Subcutaneous adipose tissue (tissue), 4 donors: Measurements from ENCODE around the gene TGFBI. TPM values are rescaled to one million over a fixed set of nuclear protein-coding genes. Genes with fewer than 3 reads are reported as not detected.

Experiments used
- CTCF ChIP-seq: fragments of 450-650 bp; IDR thresholded peaks from one replicate; pipeline ENCODE4 v1.5.1; 2016; ENCODE audit warnings: low read depth, mild to moderate bottlenecking, control low read depth, antibody characterized with exemption, moderate library complexity
- total RNA-seq, 4 donors: library from RNA; depleted of rRNA; stranded (reverse); fragments of >200 nt; gene quantifications; one replicate each; pipeline ENCODE4 v1.1.0, GENCODE V29; 2016

The TGFBI gene
- total RNA-seq, 4 donors from 2014 or later, result 133 to 240 (median 164) TPM

GRCh38 chr5:136060963-136061362 lies 32.2 kb downstream of the TGFBI start:
- no peak for TF ChIP-seq CTCF

DNA sequence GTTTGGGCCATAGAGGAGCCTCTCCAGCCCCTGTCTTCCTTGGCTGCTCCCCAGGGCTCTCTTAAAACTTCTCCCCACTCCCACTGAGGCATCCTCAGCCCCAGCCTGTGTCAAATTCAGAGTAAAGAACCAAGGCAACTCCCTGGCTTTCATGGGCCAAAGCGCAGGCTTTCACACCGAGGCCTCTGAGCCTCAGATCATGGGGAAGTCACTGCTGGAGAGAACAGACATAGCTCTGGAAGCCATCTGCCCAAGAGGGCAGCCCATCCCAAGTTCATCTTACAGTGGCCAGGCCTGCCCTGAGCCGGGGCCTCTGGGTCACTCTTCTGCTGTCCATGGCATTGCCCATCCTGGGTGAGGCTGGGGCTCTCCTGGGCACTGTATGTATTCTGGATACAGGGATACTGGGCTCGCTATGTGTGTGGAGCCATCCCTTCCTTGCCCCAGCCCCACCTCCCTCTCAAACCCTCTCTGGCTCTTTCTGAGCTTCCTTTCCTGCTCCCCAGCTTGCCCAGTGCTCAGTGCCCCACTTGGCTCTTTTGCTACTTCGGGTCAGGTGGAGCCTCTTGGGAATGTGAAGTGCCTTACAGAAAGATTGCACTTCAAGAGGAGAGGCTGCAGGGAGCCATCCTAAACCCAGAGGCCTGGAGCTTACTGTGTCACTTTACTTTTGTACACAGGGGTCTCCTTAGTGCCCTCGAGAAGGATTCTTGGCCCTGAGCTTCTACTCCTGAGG lies 33.0 kb downstream of the TGFBI start:
- TF ChIP-seq CTCF, result no peak

DNA sequence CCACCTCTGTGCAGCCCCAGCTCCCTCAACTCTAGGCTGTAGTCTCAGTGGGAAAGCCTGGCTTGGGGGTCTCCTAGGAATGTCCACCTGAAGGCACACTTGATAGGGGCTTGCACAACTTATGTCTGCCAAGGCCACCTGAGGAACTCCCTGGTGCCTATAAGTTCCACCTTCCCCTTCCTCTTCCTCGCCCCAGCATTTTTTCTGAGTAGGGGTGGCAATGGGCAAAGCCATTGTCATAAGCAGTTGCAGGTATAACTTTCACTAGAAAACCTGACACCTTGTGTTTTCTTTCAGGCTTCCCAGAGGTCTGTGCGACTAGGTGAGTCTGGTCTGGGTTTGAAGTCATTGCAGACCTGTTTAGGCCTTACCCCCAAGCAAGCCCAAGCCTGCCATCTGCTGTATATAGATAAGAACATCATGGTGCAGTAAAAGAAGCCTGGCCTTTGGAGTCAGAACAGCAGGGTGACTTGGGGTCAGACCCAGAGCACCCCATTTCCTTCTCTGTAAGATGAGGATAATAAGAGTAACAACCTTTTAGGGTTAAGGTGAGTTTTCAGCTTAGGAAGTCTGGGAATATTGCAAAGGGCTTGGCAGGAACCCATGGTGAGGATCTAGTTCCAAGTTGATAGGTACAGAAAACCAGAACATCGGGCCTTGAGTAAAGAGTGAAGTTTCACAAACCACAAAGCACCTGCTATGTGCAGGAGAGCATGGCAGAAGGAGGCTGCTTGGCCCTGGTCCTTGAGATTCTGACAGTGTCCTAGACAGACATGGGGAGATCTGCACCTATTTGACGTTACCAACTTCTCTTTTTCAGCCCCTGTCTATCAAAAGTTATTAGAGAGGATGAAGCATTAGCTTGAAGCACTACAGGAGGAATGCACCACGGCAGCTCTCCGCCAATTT lies 33.8 kb downstream of the TGFBI start:
- TF ChIP-seq CTCF, result no peak

DNA sequence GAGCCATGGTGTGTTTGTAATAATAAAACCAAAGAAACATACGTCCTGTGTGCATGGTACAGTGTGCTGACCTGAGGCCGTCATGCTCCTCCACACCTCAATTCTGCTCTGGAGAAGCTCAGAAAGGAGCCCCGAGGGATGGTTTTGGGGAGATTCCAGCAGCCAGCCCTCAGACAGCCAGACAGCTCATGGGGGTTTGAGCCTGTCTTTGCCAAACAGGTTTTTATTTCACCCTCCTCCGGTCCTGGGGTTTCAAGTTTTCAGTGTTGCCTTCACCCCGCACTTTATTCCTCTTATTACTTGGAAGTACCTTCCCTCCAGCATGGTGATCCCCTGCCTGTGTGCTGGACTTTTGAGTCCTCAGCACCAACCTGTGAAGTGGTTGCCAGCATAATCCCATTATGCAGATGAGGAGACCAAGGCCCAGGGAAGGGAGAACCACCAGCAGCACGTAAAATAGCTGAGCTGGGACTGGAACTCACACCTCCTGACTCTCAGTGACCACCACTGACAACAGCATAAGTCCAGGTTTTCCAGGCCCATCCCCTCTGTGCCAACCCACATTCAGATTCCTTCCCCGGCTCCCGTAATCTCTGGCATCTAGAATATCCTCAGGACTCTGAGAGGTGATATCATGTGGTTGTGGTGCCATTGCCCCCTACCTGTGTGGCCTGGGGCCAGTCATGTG lies 35.1 kb downstream of the TGFBI start:
- no peak for TF ChIP-seq CTCF

DNA sequence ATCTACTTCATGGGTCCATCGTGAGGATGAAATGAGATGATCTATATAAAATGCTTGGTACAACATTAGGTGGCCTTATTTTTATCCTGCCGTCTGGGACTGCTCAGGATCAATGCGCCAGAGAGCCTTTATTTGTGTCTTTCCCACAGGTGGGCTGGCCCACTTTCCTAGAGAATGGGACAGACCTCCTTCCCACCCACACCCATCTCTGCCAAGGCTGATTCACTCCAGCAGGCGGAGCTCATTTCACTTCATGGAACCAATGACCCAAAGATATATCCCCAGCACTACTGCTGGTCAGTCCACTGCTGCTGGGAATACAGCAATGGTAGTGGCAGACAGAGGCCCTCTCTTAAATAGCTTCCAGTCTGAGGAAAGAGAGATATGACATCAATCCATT lies 35.7 kb downstream of the TGFBI start:
- TF ChIP-seq CTCF, result no peak

DNA sequence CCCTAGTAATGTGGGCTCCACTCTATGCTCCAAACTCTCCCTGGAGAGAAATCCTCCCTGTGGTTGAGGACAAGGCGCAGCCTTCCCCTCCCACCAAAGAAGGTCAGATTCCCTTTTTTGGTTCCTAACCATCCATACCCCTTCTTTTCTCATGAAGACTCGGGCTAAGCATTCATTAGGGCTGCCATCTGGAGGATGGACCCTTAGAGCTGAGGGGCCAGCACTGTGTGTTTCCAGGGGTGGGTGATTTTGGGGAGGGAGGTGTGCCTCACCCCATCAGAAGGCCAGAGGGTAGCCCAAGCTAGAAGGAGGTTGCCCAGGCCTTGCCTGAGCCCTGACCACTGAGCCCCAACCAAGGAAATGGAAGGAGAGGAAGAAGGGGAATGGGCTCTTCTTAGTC lies 36.8 kb downstream of the TGFBI start:
- TF ChIP-seq CTCF, result no peak
